ENCODE results near the gene SPECC1. TPM values are rescaled to one million over a fixed set of nuclear protein-coding genes. Genes with fewer than 3 reads are reported as not detected.
"Not testable (repeated sequence)": the region's sequence is repeated elsewhere in the genome, so short reads cannot be mapped to it uniquely, and the experiment has no call there.

SPECC1 gene
- total and polyA plus RNA-seq, 2 of the 4 experiments (the other 2 are of a cell fraction): 16.9 to 26.2 TPM

- H3K9me3 ChIP-seq (ENCODE audit: control insufficient read depth, insufficient read depth, low read length); H2AFZ ChIP-seq (replicated peaks; ENCODE audit: low read length, poor library complexity); H3K27me3 ChIP-seq (ENCODE audit: control insufficient read depth, insufficient read depth, low read length); ATAC-seq (ENCODE audit: low read depth); H2BK20ac ChIP-seq (ENCODE audit: low read depth, low read length); DNase-seq; H3K18ac ChIP-seq (ENCODE audit: low read depth, low read length); H2AK5ac ChIP-seq (ENCODE audit: low read depth, low read length); H4K5ac ChIP-seq (ENCODE audit: low read depth, low read length); H2BK15ac ChIP-seq (ENCODE audit: low read depth, low read length); POLR2A ChIA-PET (ENCODE audit: unreplicated experiment); H3K56ac ChIP-seq (ENCODE audit: extremely low read depth, insufficient read depth, low read length); H4K8ac ChIP-seq (ENCODE audit: low read depth in 2 of 2, low read length in 2 of 2); dilution Hi-C loops (cut with HindIII; ENCODE audit: low sequenced_read_pairs, unreplicated experiment); H4K20me1 ChIP-seq (ENCODE audit: insufficient read depth, low read length); H4K91ac ChIP-seq (ENCODE audit: insufficient read depth, low read depth, low read length); H3K23ac ChIP-seq (ENCODE audit: low read depth, low read length); H2AK9ac ChIP-seq (replicated peaks; ENCODE audit: low read depth, low read length, poor library complexity); H2BK5ac ChIP-seq (ENCODE audit: low read depth, low read length, poor library complexity, severe bottlenecking); intact Hi-C loops (cut with micrococcal nuclease); H3K4me2 ChIP-seq (ENCODE audit: low read depth, low read length); H3K9ac ChIP-seq (ENCODE audit: low read depth, low read length); BruUV-seq (replicated peaks); H2BK120ac ChIP-seq (ENCODE audit: low read depth, low read length); H3K4me3 ChIP-seq (ENCODE audit: insufficient read depth, low read depth, low read length); in situ Hi-C loops (cut with MboI; ENCODE audit: low sequenced_read_pairs); H3K4ac ChIP-seq (ENCODE audit: low read depth, low read length); H3K27ac ChIP-seq (ENCODE audit: insufficient read depth, low read length): not testable (repeated sequence)
- H3K79me1 ChIP-seq (ENCODE audit: low read depth in 1 of 2, low read length in 2 of 2): peaks cover 9 to 26% of the 10 kb centered on the region in 2 experiments
- H3K4me1 ChIP-seq (ENCODE audit: control insufficient read depth, insufficient read depth, low read length): peaks cover 11% of the 10 kb centered on the region
- peaks cover 12% of the 10 kb centered on the region; the same call in 1 of the 2 replicates for H3K9me1 ChIP-seq (ENCODE audit: insufficient read depth, low read length)
- no CpG with 5 or more reads among the region's 5 CpGs for WGBS, 2 experiments (ENCODE audit: extremely low coverage in 2 of 2, insufficient read length in 1 of 2)
- CTCF ChIA-PET: interaction anchor here (0.5 kb wide), 1 partner anchor 83 kb away, joined by 5 read pairs; no protein-coding TSS in a partner anchor
- H3K36me3 ChIP-seq (ENCODE audit: control insufficient read depth, insufficient read depth, low read length): peaks cover 18% of the 10 kb centered on the region
- H3K14ac ChIP-seq (replicated peaks; ENCODE audit: low read depth, low read length): 0 out of 2 replicates have a peak overlapping the region, but pooled peaks have one; percentile 23
Observed at GRCh38 chr17:20263115-20263433, 253.9 kb downstream of the SPECC1 start.

Data from IMR-90 (cell line).